K562 (cell line): ENCODE measurements around the gene MCCC1. TPM values are rescaled to one million over a fixed set of nuclear protein-coding genes. Genes with fewer than 3 reads are reported as not detected.

Source experiments
- ESRRB ChIP-seq: fragments of 250-450 bp; sonication (Bioruptor Pico); IDR thresholded peaks from 2 replicates; pipeline ENCODE4 v1.5.0; 2020; ENCODE audit warnings: mild to moderate bottlenecking, moderate library complexity, borderline replicate concordance
- FUS ChIP-seq: fragments of 200-400 bp; formaldehyde crosslinking; optimal IDR thresholded peaks from 2 replicates; pipeline ENCODE3; 2017; ENCODE audit warnings: low read depth, low read length
- GABPB1 ChIP-seq: sonication (generic); formaldehyde crosslinking; IDR thresholded peaks from 2 replicates; pipeline ENCODE4 v1.8.0; 2022; ENCODE audit warnings: mild to moderate bottlenecking, missing genetic modification reagents
- ILK ChIP-seq: fragments of 450-650 bp; IDR thresholded peaks from 2 replicates; pipeline ENCODE4 v1.6.1; 2016; ENCODE audit warnings: missing genetic modification characterization, low read depth, mild to moderate bottlenecking, missing compliant biosample characterization, moderate library complexity, borderline replicate concordance
- MCM5 ChIP-seq: fragments of 450-650 bp; IDR thresholded peaks from 2 replicates; pipeline ENCODE4 v1.6.1; 2016; ENCODE audit warnings: low read depth
- MYNN ChIP-seq, 2 experiments: sonication (generic); formaldehyde crosslinking in 1 of 2; IDR thresholded peaks; 2 replicates each; pipeline versions ENCODE4 v1.5.0 to v1.6.1; 2016 to 2020; ENCODE audit warnings: antibody characterized with exemption in 1 of 2, missing genetic modification reagents in 1 of 2
- POLR3A ChIP-seq: IDR thresholded peaks from 2 replicates; pipeline ENCODE4 v1.6.1; 2011; ENCODE audit warnings: borderline replicate concordance, mild to moderate bottlenecking, moderate library complexity; ENCODE audit not compliant: insufficient read length, insufficient read depth; ENCODE audit errors: extremely low read depth
- RFX5 ChIP-seq: IDR thresholded peaks from 2 replicates; pipeline ENCODE4 v1.6.1; 2011; ENCODE audit warnings: low read depth, mild to moderate bottlenecking, improper control_type of control experiment, low read length
- TEAD1 ChIP-seq, 2 experiments: fragments of 450-650 bp in 1 of 2; sonication (generic) in 1 of 2; formaldehyde crosslinking; IDR thresholded peaks; 2 replicates each; pipeline versions ENCODE4 v1.4.0 to v1.8.0; 2020 to 2022; ENCODE audit warnings: mild to moderate bottlenecking in 2 of 2, missing genetic modification reagents in 1 of 2
- ZEB2 ChIP-seq: fragments of 450-650 bp; IDR thresholded peaks from 2 replicates; pipeline ENCODE4 v1.6.1; 2016
- ZNF668 ChIP-seq: fragments of 250-450 bp; sonication (Bioruptor Pico); IDR thresholded peaks from 2 replicates; pipeline ENCODE4 v1.8.0; 2022; ENCODE audit warnings: mild to moderate bottlenecking, inconsistent platforms
- polyA plus RNA-seq, 8 experiments: library from polyadenylated mRNA; depleted of rRNA in 4 of 8; stranded (reverse) in 5 of 8; unstranded in 3 of 8; fragments of >200 nt; fragmentation: Nextera tagmentation in 2 of 8; fragmentation: Illumina TruSeq in 1 of 8; extraction: Ambion mirVana in 2 of 8; extraction: Trizol in 1 of 8; gene quantifications; 2 replicates each; pipeline versions ENCODE4 v1.2.1 to v1.2.3, GENCODE V29; 2011 to 2014; ENCODE audit warnings: inconsistent platforms in 1 of 8, missing spikeins in 1 of 8
- total RNA-seq, 7 experiments: library from RNA; depleted of rRNA in 6 of 7; stranded (reverse); fragments of >200 nt in 6 of 7; fragmentation: Illumina TruSeq in 2 of 7; extraction: Trizol in 2 of 7; gene quantifications; 2 replicates each; pipeline versions ENCODE4 v1.2.1 to v1.2.3, GENCODE V29; 2011 to 2021; ENCODE audit warnings: low replicate concordance in 1 of 7
- TF ChIP-seq, protein P1 (sequence below): fragments of 250-450 bp; sonication (Bioruptor Pico); IDR thresholded peaks from 2 replicates; pipeline ENCODE4 v1.5.0; 2020; ENCODE audit warnings: mild to moderate bottlenecking, borderline replicate concordance
- TF ChIP-seq, protein P2 (sequence below): fragments of 450-650 bp; formaldehyde crosslinking; IDR thresholded peaks from 2 replicates; pipeline ENCODE4 v1.4.0; 2020; ENCODE audit warnings: mild to moderate bottlenecking
- TF ChIP-seq, protein P3 (sequence below), 2 experiments: fragments of 450-650 bp; conservative IDR thresholded peaks; 2 replicates each; pipeline ENCODE4 v1.6.1; 2017; ENCODE audit warnings: mild to moderate bottlenecking in 2 of 2, moderate library complexity in 2 of 2

The MCCC1 gene
- total and polyA plus RNA-seq, 9 of the 15 experiments (the other 6 are each of a cell fraction or from before 2014, with no cell fraction given): 13.7 to 26.9 (median 23.0) TPM

DNA sequence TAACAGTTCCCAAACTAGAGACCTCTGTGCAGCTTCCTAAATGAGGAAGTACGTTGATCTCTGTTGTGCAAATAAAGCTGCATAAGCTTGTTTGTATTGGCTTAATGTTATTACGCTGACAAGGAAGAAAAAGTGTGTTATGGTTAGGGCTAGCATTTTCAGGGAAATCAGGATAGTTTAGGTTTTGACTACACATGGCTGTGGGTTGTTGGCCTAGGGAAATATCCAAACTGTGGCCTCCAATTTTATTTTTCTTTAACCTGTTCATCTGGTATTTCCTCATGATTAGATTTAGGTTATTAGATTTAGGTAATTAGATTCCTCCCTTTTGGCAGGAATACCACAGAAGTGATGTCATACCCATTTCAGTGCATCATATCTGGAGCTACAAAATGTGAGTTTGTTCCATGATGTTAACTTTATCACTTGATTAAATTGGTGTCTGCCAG is 8.7 kb upstream of the MCCC1 start (continued):
- TF ChIP-seq, protein P1, sequence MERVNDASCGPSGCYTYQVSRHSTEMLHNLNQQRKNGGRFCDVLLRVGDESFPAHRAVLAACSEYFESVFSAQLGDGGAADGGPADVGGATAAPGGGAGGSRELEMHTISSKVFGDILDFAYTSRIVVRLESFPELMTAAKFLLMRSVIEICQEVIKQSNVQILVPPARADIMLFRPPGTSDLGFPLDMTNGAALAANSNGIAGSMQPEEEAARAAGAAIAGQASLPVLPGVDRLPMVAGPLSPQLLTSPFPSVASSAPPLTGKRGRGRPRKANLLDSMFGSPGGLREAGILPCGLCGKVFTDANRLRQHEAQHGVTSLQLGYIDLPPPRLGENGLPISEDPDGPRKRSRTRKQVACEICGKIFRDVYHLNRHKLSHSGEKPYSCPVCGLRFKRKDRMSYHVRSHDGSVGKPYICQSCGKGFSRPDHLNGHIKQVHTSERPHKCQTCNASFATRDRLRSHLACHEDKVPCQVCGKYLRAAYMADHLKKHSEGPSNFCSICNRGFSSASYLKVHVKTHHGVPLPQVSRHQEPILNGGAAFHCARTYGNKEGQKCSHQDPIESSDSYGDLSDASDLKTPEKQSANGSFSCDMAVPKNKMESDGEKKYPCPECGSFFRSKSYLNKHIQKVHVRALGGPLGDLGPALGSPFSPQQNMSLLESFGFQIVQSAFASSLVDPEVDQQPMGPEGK (CRISPR knock-in tag): no peak
- TF ChIP-seq ESRRB (CRISPR knock-in tag) (no peak), ILK (tag) (no peak), MCM5 (no peak), RFX5 (no peak), MYNN (IDR thresholded peaks at IDR 0.05) (no peak), MYNN (CRISPR knock-in tag; IDR thresholded peaks at IDR 0.05) (no peak), ZNF668 (CRISPR knock-in tag) (no peak), GABPB1 (no peak), FUS (no peak), TEAD1 (CRISPR knock-in tag; IDR thresholded peaks at IDR 0.05) (no peak), ZEB2 (no peak), POLR3A (no peak)
- TF ChIP-seq, protein P2, sequence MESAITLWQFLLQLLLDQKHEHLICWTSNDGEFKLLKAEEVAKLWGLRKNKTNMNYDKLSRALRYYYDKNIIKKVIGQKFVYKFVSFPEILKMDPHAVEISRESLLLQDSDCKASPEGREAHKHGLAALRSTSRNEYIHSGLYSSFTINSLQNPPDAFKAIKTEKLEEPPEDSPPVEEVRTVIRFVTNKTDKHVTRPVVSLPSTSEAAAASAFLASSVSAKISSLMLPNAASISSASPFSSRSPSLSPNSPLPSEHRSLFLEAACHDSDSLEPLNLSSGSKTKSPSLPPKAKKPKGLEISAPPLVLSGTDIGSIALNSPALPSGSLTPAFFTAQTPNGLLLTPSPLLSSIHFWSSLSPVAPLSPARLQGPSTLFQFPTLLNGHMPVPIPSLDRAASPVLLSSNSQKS (CRISPR knock-in tag): no peak
- TF ChIP-seq, protein P3, sequence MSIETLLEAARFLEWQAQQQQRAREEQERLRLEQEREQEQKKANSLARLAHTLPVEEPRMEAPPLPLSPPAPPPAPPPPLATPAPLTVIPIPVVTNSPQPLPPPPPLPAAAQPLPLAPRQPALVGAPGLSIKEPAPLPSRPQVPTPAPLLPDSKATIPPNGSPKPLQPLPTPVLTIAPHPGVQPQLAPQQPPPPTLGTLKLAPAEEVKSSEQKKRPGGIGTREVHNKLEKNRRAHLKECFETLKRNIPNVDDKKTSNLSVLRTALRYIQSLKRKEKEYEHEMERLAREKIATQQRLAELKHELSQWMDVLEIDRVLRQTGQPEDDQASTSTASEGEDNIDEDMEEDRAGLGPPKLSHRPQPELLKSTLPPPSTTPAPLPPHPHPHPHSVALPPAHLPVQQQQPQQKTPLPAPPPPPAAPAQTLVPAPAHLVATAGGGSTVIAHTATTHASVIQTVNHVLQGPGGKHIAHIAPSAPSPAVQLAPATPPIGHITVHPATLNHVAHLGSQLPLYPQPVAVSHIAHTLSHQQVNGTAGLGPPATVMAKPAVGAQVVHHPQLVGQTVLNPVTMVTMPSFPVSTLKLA (conservative IDR thresholded peaks at IDR 0.05): no peak
